ENCODE results near the gene PLEKHA4.
A peak's percentile ranks its signal among the peaks of the same experiment; 100 is the strongest.

GRCh38 chr19:48815870-48816501 lies 52.4 kb downstream of the PLEKHA4 start:
- TF ChIP-seq CTCF (IDR thresholded peaks at IDR 0.05), result peak in 1 of 3 donors; percentile 27
- TF ChIP-seq POLR2A (IDR thresholded peaks at IDR 0.05), result no peak

Measured in breast epithelium (tissue), 3 donors.